Cardiac muscle cell (in vitro differentiated cells and primary cell): Measurements from ENCODE around the gene CUEDC1. TPM values are rescaled to one million over a fixed set of nuclear protein-coding genes. Genes with fewer than 3 reads are reported as not detected.
A peak's percentile ranks its signal among the peaks of the same experiment; 100 is the strongest.

Source experiments
- DNase-seq, 2 donors: peaks; one replicate each; pipeline versions ENCODE4 v3.0.0 to v3.0.0-alpha.2; 2010 to 2017; ENCODE audit warnings: low read depth in 1 of 2, low spot score in 1 of 2
- H3K27ac ChIP-seq: fragments of 200-600 bp; sonication (generic); 2 replicates; pipeline ENCODE4 v1.5.1; 2016
- H3K27me3 ChIP-seq: fragments of 200-600 bp; sonication (generic); 2 replicates; pipeline ENCODE4 v1.6.0; 2016; ENCODE audit warnings: control low read depth
- H3K36me3 ChIP-seq: fragments of 200-600 bp; sonication (generic); 2 replicates; pipeline ENCODE4 v1.5.1; 2016; ENCODE audit warnings: control low read depth
- H3K4me1 ChIP-seq: fragments of 200-600 bp; sonication (generic); 2 replicates; pipeline ENCODE4 v1.8.1; 2017; ENCODE audit warnings: low read depth, mild to moderate bottlenecking, mixed run types
- H3K4me3 ChIP-seq: fragments of 200-600 bp; sonication (generic); 2 replicates; pipeline ENCODE4 v1.5.1; 2016; ENCODE audit warnings: mild to moderate bottlenecking
- H3K9me3 ChIP-seq: fragments of 200-600 bp; sonication (generic); 2 replicates; pipeline ENCODE4 v1.5.1; 2017; ENCODE audit warnings: low read depth, mild to moderate bottlenecking, control low read depth
- polyA plus RNA-seq: library from polyadenylated mRNA; unstranded; fragments of >200 nt; fragmentation: Nextera tagmentation; extraction: Ambion mirVana; gene quantifications from 2 replicates; pipeline ENCODE4 v1.2.1, GENCODE V29; 2016
- total RNA-seq: library from RNA; depleted of rRNA; stranded (reverse); fragments of >200 nt; gene quantifications from 2 replicates; pipeline ENCODE4 v1.2.3, GENCODE V29; 2016
- TF ChIP-seq, protein P1 (sequence below): IDR thresholded peaks from 2 replicates; pipeline ENCODE4 v1.5.1; 2012; ENCODE audit warnings: low read depth, mild to moderate bottlenecking, low read length

Gene CUEDC1
- total and polyA plus RNA-seq, 2 experiments from 2014 or later, result 10.9 to 18.3 TPM

DNA sequence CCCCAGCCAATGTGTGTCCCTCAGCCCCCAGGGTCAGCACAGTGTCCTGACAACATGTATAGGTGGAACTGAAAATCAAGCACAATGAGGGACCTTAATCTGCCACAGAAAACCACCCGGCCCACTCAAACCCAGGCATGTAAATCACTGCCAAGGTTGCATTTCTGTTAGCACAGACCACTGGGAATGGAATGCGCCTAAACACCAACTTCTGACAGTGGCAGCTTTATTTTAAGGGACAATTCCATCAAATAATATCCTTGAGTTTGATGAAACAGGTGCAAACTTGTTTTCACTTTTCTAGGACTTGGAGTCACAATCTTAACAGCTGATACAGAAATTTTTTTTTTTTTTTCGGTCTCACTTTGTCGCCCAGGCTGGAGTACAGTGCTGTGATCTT is 68.1 kb downstream of the CUEDC1 start:
- no peaks in the 10 kb centered on the region for H3K36me3 ChIP-seq
- H3K4me3 ChIP-seq, result no peak overlapping the region
- no peaks in the 10 kb centered on the region for H3K27me3 ChIP-seq
- no peaks in the 10 kb centered on the region for H3K9me3 ChIP-seq
- TF ChIP-seq, protein P1, sequence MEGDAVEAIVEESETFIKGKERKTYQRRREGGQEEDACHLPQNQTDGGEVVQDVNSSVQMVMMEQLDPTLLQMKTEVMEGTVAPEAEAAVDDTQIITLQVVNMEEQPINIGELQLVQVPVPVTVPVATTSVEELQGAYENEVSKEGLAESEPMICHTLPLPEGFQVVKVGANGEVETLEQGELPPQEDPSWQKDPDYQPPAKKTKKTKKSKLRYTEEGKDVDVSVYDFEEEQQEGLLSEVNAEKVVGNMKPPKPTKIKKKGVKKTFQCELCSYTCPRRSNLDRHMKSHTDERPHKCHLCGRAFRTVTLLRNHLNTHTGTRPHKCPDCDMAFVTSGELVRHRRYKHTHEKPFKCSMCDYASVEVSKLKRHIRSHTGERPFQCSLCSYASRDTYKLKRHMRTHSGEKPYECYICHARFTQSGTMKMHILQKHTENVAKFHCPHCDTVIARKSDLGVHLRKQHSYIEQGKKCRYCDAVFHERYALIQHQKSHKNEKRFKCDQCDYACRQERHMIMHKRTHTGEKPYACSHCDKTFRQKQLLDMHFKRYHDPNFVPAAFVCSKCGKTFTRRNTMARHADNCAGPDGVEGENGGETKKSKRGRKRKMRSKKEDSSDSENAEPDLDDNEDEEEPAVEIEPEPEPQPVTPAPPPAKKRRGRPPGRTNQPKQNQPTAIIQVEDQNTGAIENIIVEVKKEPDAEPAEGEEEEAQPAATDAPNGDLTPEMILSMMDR, result no peak
- DNase-seq, result no peak
- no peak overlapping the region for H3K27ac ChIP-seq
- no peaks in the 10 kb centered on the region for H3K4me1 ChIP-seq

DNA sequence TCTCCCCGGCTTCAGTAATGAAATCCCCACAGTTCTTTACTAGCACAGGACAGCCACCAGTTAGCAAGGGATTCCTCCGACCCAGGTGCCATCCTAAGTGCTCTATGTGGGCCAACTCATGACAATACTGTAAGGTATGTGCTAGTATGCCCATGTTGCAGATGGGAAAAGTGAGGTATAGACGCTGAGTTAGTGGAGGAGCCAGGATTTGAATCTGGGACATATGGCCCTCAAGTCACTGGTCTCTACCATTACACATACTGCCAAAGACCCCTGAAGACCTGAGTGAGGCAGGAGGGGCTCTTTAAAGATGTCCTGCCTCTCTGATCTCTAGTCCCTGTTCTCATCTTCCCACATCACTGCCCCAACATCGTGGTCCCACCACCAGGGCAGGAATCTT is 69.2 kb downstream of the CUEDC1 start:
- no peak for DNase-seq

DNA sequence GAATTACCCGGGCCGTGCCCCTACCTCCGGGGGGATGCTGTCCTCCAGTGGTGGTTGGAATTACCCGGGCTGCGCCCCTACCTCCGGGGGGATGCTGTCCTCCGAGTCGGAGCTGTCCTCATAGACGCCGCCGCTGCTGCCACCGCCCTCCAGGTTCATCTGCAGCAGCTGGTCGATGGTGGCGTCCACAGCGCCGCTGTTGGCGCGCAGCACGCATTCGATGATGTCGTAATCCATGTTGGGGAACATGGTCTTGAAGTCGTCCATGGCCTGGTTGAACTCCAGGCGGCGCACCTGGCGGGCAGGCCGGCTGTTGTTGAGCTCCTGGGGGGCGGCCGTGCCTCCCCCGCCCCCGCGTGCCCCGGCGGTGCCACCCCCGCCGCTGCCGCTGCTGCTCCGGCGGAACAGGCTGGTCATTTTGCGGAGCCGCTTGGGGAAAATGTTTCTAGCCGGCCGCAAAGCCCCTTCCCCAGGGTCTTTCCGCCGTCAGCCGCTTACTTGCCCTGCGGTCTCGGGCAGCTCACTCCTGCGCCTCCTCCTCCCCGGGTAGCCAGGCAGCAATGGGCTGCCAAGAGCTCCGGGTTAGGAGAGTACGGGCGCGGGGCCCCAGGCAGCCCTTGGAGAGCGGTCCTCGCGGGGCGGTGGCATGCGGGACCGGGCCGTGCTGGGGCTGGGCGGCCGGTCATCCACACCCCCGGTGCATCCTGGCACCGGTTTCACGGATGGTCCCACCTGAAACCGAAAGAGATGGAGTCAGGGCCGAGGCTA is 69.9 kb downstream of the CUEDC1 start:
- TF ChIP-seq, protein P1, result no peak
- no peaks in the 10 kb centered on the region for H3K4me1 ChIP-seq
- no peaks in the 10 kb centered on the region for H3K9me3 ChIP-seq
- no peak overlapping the region for H3K4me3 ChIP-seq
- DNase-seq, result no peak
- H3K36me3 ChIP-seq, result no peaks in the 10 kb centered on the region
- no peak overlapping the region for H3K27ac ChIP-seq
- H3K27me3 ChIP-seq, result no peaks in the 10 kb centered on the region

More for the DNA sequence above, 69.2 kb downstream of the CUEDC1 start:
- TF ChIP-seq, protein P1, result no peak
- Histone ChIP-seq H3K4me1 (no peaks in the 10 kb centered on the region), H3K4me3 (no peak overlapping the region), H3K36me3 (no peaks in the 10 kb centered on the region), H3K27ac (no peak overlapping the region), H3K27me3 (no peaks in the 10 kb centered on the region), H3K9me3 (no peaks in the 10 kb centered on the region)

DNA sequence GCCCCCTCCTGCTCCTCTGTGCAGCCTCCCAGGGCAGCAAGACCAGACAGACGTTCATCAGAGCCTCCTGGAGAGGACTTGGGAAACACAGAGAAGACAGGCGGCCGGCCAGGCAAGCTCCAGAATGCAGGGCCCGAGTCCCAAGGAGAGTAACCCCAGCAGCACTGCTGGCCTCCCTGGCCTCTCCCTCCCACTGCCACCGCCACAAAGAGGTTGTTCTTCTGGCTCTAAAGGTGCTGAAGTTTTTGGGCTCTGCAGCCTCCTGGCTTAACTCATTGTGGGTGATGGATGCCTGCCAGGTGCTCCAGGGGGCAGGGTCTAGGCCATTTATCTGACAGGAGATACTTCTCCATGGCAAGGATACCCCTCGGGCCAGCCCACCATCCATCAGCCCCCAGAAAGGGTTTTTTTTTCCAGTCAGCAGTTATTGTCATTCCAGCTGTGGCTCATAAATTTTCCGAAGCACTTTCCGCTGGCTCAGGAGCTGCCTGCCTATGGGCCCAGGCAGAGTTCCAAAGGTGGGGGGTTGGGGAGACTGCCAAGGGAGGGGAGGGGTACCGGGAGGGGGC is 73.3 kb downstream of the CUEDC1 start:
- no peak for DNase-seq
- H3K9me3 ChIP-seq, result no peaks in the 10 kb centered on the region
- H3K4me3 ChIP-seq, result no peak overlapping the region
- peaks cover 6% of the 10 kb centered on the region for H3K4me1 ChIP-seq
- no peaks in the 10 kb centered on the region for H3K36me3 ChIP-seq
- no peaks in the 10 kb centered on the region for H3K27me3 ChIP-seq
- H3K27ac ChIP-seq, result no peak overlapping the region
- TF ChIP-seq, protein P1, result no peak

DNA sequence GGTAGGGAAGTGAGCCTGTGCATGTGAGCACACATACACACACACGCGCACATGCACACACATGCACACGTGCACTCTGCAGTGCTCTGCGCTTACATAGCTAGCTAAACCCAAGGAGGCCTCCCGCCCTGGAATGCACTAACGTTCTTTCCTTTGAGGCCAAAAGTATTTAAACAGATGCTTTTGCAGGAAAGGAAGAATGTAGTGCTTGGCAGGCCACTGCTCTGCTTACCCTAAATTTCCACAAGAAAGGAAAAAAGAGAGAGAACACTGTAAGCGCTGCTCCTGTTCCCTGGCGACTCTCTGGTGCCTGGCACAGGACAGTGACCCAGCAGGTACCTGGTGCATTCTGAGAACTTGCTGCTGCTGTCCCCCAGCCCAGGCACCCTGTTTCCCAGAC is 74.1 kb downstream of the CUEDC1 start:
- no peaks in the 10 kb centered on the region for H3K36me3 ChIP-seq
- H3K27ac ChIP-seq, result no peak overlapping the region
- TF ChIP-seq, protein P1, result no peak
- no peak overlapping the region for H3K4me3 ChIP-seq
- peaks cover 12% of the 10 kb centered on the region for H3K4me1 ChIP-seq
- peak in 1 of 2 donors; percentile 79 for DNase-seq
- H3K27me3 ChIP-seq, result no peaks in the 10 kb centered on the region
- H3K9me3 ChIP-seq, result no peaks in the 10 kb centered on the region
